H1 (cell line): Measurements from ENCODE around the gene SLC5A8. TPM values are rescaled to one million over a fixed set of nuclear protein-coding genes. Genes with fewer than 3 reads are reported as not detected.

Experiments
- CTCF ChIA-PET: fragments of 300-600 bp; sonication (Branson Sonifier 250); formaldehyde crosslinking; loops from one replicate; lab custom pipeline; 2021; ENCODE audit not compliant: partially characterized antibody; lab: Charles Lee
- POLR2A ChIA-PET: fragments of 300-600 bp; sonication (Branson Sonifier 250); formaldehyde crosslinking; loops from one replicate; lab custom pipeline; 2021; ENCODE audit warnings: inconsistent platforms; ENCODE audit not compliant: partially characterized antibody; lab: Charles Lee
- DNase-seq, 2 experiments: peaks; one replicate each; pipeline versions ENCODE4 v3.0.0 to v3.0.0-alpha.2; 2010 to 2022; ENCODE audit warnings: low spot score in 2 of 2, low read depth in 1 of 2, mixed read lengths in 1 of 2
- FAIRE-seq: peaks from 2 replicates; lab custom pipeline; 2011; peaks lifted over from hg19 to GRCh38; lab: Jason Lieb, UNC
- H2AFZ ChIP-seq: 2 replicates; pipeline ENCODE4 v1.8.1; 2012; ENCODE audit warnings: low read length, inconsistent platforms
- H2AK5ac ChIP-seq: 2 replicates; pipeline ENCODE4 v1.6.1; 2013; ENCODE audit warnings: low read depth, low read length
- H2BK120ac ChIP-seq: replicated peaks from 2 replicates; pipeline ENCODE3; 2013; ENCODE audit warnings: low read depth, low read length, inconsistent platforms
- H2BK12ac ChIP-seq: 2 replicates; pipeline ENCODE4 v1.6.1; 2013; ENCODE audit warnings: low read depth, low read length
- H2BK15ac ChIP-seq: 2 replicates; pipeline ENCODE4 v1.6.1; 2013; ENCODE audit warnings: low read length
- H2BK20ac ChIP-seq: 2 replicates; pipeline ENCODE4 v1.6.1; 2013; ENCODE audit warnings: low read length
- H2BK5ac ChIP-seq: 2 replicates; pipeline ENCODE4 v1.6.1; 2013; ENCODE audit warnings: low read depth, low read length
- H3K14ac ChIP-seq: 2 replicates; pipeline ENCODE4 v1.6.1; 2013; ENCODE audit warnings: inconsistent platforms; ENCODE audit not compliant: insufficient read length
- H3K18ac ChIP-seq: 2 replicates; pipeline ENCODE4 v1.6.1; 2013; ENCODE audit warnings: low read length; ENCODE audit errors: extremely low read depth
- H3K23ac ChIP-seq: 2 replicates; pipeline ENCODE4 v1.6.1; 2013; ENCODE audit warnings: inconsistent platforms; ENCODE audit not compliant: insufficient read length
- H3K23me2 ChIP-seq: 2 replicates; pipeline ENCODE4 v1.6.1; 2013; ENCODE audit warnings: low read depth, low read length
- H3K27ac ChIP-seq: 2 replicates; pipeline ENCODE4 v1.6.1; 2011; ENCODE audit warnings: low read depth, low read length, inconsistent platforms
- H3K27me3 ChIP-seq, 4 experiments: replicated peaks in 1 of 4; 1 replicate in 1 of 4; 2 replicates in 3 of 4; pipeline versions ENCODE4 v1.6.1 to v1.8.1; 2011 to 2013; ENCODE audit warnings: low read length in 3 of 4, mild to moderate bottlenecking in 3 of 4, inconsistent platforms in 2 of 4, mixed read lengths in 2 of 4, moderate library complexity in 1 of 4; ENCODE audit not compliant: control insufficient read depth in 3 of 4, insufficient read depth in 3 of 4; ENCODE audit errors: extremely low read depth in 1 of 4
- H3K36me3 ChIP-seq, 4 experiments: 2 replicates each; pipeline versions ENCODE4 v1.6.1 to v1.8.1; 2011 to 2013; ENCODE audit warnings: mild to moderate bottlenecking in 4 of 4, low read length in 3 of 4, moderate library complexity in 2 of 4, control low read depth in 1 of 4, inconsistent platforms in 1 of 4; ENCODE audit not compliant: insufficient read depth in 4 of 4, control insufficient read depth in 2 of 4
- H3K4ac ChIP-seq: replicated peaks from 2 replicates; pipeline ENCODE3; 2013; ENCODE audit warnings: low read length, low read depth, mixed read lengths, inconsistent platforms; ENCODE audit not compliant: insufficient read length
- H3K4me1 ChIP-seq, 4 experiments: replicated peaks in 1 of 4; 1 replicate in 1 of 4; 2 replicates in 3 of 4; pipeline versions ENCODE4 v1.6.1 to v1.8.1; 2011 to 2013; ENCODE audit warnings: low read length in 3 of 4, inconsistent platforms in 2 of 4, mixed read lengths in 1 of 4; ENCODE audit not compliant: insufficient read depth in 4 of 4, control insufficient read depth in 3 of 4
- H3K4me2 ChIP-seq, 2 experiments: 2 replicates each; pipeline versions ENCODE4 v1.6.1 to v1.8.1; 2011 to 2013; ENCODE audit warnings: low read depth in 2 of 2, low read length in 2 of 2, control low read depth in 1 of 2, inconsistent platforms in 1 of 2, mild to moderate bottlenecking in 1 of 2; ENCODE audit not compliant: insufficient read depth in 1 of 2
- H3K4me3 ChIP-seq, 4 experiments: fragments of 200-600, 300-600 bp in 1 of 4; sonication (generic), shearing (Covaris generic), sonication (Bioruptor Twin) in 1 of 4; 2 replicates each; pipeline versions ENCODE4 v1.5.1 to v1.8.1; 2011 to 2016; ENCODE audit warnings: low read length in 4 of 4, low read depth in 3 of 4, control low read depth in 2 of 4, inconsistent platforms in 2 of 4, mild to moderate bottlenecking in 2 of 4, mixed read lengths in 1 of 4, moderate library complexity in 1 of 4; ENCODE audit not compliant: insufficient read depth in 2 of 4; ENCODE audit errors: extremely low read depth in 1 of 4
- H3K56ac ChIP-seq: replicated peaks from 2 replicates; pipeline ENCODE3; 2013; ENCODE audit warnings: low read depth, mild to moderate bottlenecking, mixed read lengths, low read length, inconsistent platforms; ENCODE audit not compliant: insufficient read length
- H3K79me1 ChIP-seq: 2 replicates; pipeline ENCODE4 v1.6.1; 2013; ENCODE audit warnings: low read depth, low read length, control low read depth
- H3K79me2 ChIP-seq, 2 experiments: 2 replicates each; pipeline versions ENCODE4 v1.6.1 to v1.8.1; 2012 to 2013; ENCODE audit warnings: low read length in 2 of 2, mild to moderate bottlenecking in 2 of 2, inconsistent platforms in 1 of 2; ENCODE audit not compliant: insufficient read depth in 2 of 2, control insufficient read depth in 1 of 2
- H3K9ac ChIP-seq, 4 experiments: replicated peaks in 1 of 4; 1 replicate in 1 of 4; 2 replicates in 3 of 4; pipeline versions ENCODE4 v1.6.1 to v1.8.1; 2011 to 2013; ENCODE audit warnings: low read depth in 3 of 4, low read length in 3 of 4, control low read depth in 2 of 4, mild to moderate bottlenecking in 2 of 4, moderate library complexity in 2 of 4, inconsistent platforms in 1 of 4; ENCODE audit errors: extremely low read depth in 1 of 4
- H3K9me3 ChIP-seq, 2 experiments: 2 replicates each; pipeline versions ENCODE4 v1.6.1 to v1.8.1; 2012 to 2013; ENCODE audit warnings: mild to moderate bottlenecking in 2 of 2, moderate library complexity in 2 of 2, control low read depth in 1 of 2, inconsistent platforms in 1 of 2, low read depth in 1 of 2, low read length in 1 of 2, mixed read lengths in 1 of 2; ENCODE audit not compliant: insufficient read depth in 2 of 2
- H4K20me1 ChIP-seq, 2 experiments: replicated peaks in 1 of 2; 2 replicates each; pipeline versions ENCODE3 to v1.8.1; 2011 to 2013; ENCODE audit warnings: inconsistent platforms in 2 of 2, low read length in 2 of 2, mild to moderate bottlenecking in 1 of 2; ENCODE audit not compliant: insufficient read depth in 2 of 2, control insufficient read depth in 1 of 2
- H4K5ac ChIP-seq: 2 replicates; pipeline ENCODE4 v1.6.1; 2013; ENCODE audit warnings: low read length, low read depth, mixed read lengths, inconsistent platforms; ENCODE audit not compliant: insufficient read length
- H4K8ac ChIP-seq: 2 replicates; pipeline ENCODE4 v1.8.0; 2013; ENCODE audit warnings: mild to moderate bottlenecking, moderate library complexity, low read length, inconsistent platforms; ENCODE audit not compliant: insufficient read depth; ENCODE audit errors: extremely low read depth
- H4K91ac ChIP-seq: replicated peaks from 2 replicates; pipeline ENCODE3; 2013; ENCODE audit warnings: low read length, mixed read lengths, inconsistent platforms; ENCODE audit not compliant: insufficient read length
- EGR1 ChIP-seq: IDR thresholded peaks from 2 replicates; pipeline ENCODE4 v1.6.1; 2011; ENCODE audit warnings: low read depth, low read length, borderline replicate concordance
- WGBS, 2 experiments: shearing (Covaris generic) in 1 of 2; methylation state at CpG; one replicate each; pipeline versions ENCODE4 v1.1.6 to v1.1.7; 2013 to 2015; ENCODE audit warnings: low lambda C conversion rate in 2 of 2, mixed read lengths in 2 of 2, inconsistent platforms in 1 of 2, low coverage in 1 of 2, missing lambda C conversion rate in 1 of 2; ENCODE audit not compliant: insufficient replicate concordance in 2 of 2, insufficient coverage in 1 of 2, insufficient read length in 1 of 2; ENCODE audit errors: extremely low coverage in 1 of 2, missing lambda C conversion rate in 1 of 2; 5-methylcytosine and 5-hydroxymethylcytosine counted together
- polyA plus RNA-seq, 7 experiments: library from polyadenylated mRNA; depleted of rRNA in 3 of 7; stranded (reverse) in 5 of 7; unstranded in 2 of 7; fragments of >200 nt in 5 of 7; fragments of 200-250 nt in 2 of 7; gene quantifications; 1 replicate in 5 of 7; 2 replicates in 1 of 7; 4 replicates in 1 of 7; pipeline versions ENCODE4 v1.2.1 to v1.2.3, GENCODE V29; 2011 to 2013; ENCODE audit warnings: missing spikeins in 2 of 7, mixed read lengths in 2 of 7
- total RNA-seq: library from RNA; stranded (reverse); fragmentation: NEBNext Ultra II Directional; extraction: Animal tissue kit (Norgen Biotek cat#: 25700); gene quantifications from 2 replicates; pipeline ENCODE4 v1.2.1, GENCODE V29; 2021

Gene SLC5A8
- total and polyA plus RNA-seq, 2 of the 8 experiments (the other 6 are each of a cell fraction or from before 2014, with no cell fraction given): 0.11 to 0.21 TPM

- no peak overlapping the region for H3K4me2 ChIP-seq
- no peaks in the 10 kb centered on the region for H3K23me2 ChIP-seq
- H4K20me1 ChIP-seq: no peaks in the 10 kb centered on the region
- no peaks in the 10 kb centered on the region for H3K4me1 ChIP-seq
- H3K14ac ChIP-seq: no peak overlapping the region
- no peaks in the 10 kb centered on the region for H3K36me3 ChIP-seq
- no peak overlapping the region for H2BK120ac ChIP-seq
- no peaks in the 10 kb centered on the region for H3K9me3 ChIP-seq
- POLR2A ChIA-PET: no interaction called here
- no peak overlapping the region for H2AK5ac ChIP-seq
- H2BK12ac ChIP-seq: peak overlapping the region; percentile 55; the same call in 1 of the 2 replicates
- H3K27ac ChIP-seq: no peak overlapping the region
- no peak for TF ChIP-seq EGR1
- TF ChIP-seq, all 59 proteins: peak for 0
- Histone ChIP-seq H3K79me2 (no peaks in the 10 kb centered on the region), H2BK20ac (no peak overlapping the region), H2BK15ac (no peak overlapping the region), H2BK5ac (0 out of 2 replicates have a peak overlapping the region, but pooled peaks have one; percentile 13), H4K5ac (no peak overlapping the region), H3K27me3 (no peaks in the 10 kb centered on the region), H3K56ac (no peak overlapping the region), H4K91ac (no peak overlapping the region), H4K8ac (no peak overlapping the region), H3K23ac (no peak overlapping the region), H3K4ac (no peak overlapping the region), H3K79me1 (no peaks in the 10 kb centered on the region), H3K9ac (no peak overlapping the region; a peak in 1 of 7 replicates), H3K18ac (no peak overlapping the region), H3K4me3 (no peak overlapping the region), H2AFZ (peak overlapping the region; percentile 48; the same call in 1 of the 2 replicates)
- DNase-seq (no peak), FAIRE-seq (no peak)
- WGBS, 2 experiments: 100% methylated on average over 7 of the region's 7 CpGs; no CpG with 5 or more reads in 1 of the 2 experiments
- CTCF ChIA-PET: interaction anchor here (0.6 to 4.1 kb wide), 24 partner anchors 9 to 360 kb away, joined by 3 to 56 read pairs (median 4); no protein-coding TSS in a partner anchor
Measured at GRCh38 chr12:101173197-101173749, 36.8 kb downstream of the SLC5A8 start.
